Stimulated activated memory B cell treated with anti-CD40 and anti-IgM and Interleukin-4, amounts not matched to agents 10 μg/mL and 1 μg/mL and 100 μg/mL, for 72 hours (primary cell): ENCODE data around the gene GOLPH3.
"Not testable (repeated sequence)": the region's sequence is repeated elsewhere in the genome, so short reads cannot be mapped to it uniquely, and the experiment has no call there.

ENCODE experiments used
- ATAC-seq: fragments of 150-1000 bp; cut with Tn5 transposase; 2 replicates; pipeline ENCODE4 v1.10.0; 2021
- H3K27ac Mint-ChIP-seq: one replicate; pipeline ENCODE4 v1.8.0; 2022; ENCODE audit warnings: mild to moderate bottlenecking, mixed read lengths
- H3K27me3 Mint-ChIP-seq: one replicate; pipeline ENCODE4 v1.8.0; 2022; ENCODE audit warnings: mixed read lengths
- H3K36me3 Mint-ChIP-seq: one replicate; pipeline ENCODE4 v1.8.0; 2022; ENCODE audit warnings: mixed read lengths
- H3K4me1 Mint-ChIP-seq: one replicate; pipeline ENCODE4 v1.8.0; 2022; ENCODE audit warnings: mixed read lengths
- H3K4me3 Mint-ChIP-seq: one replicate; pipeline ENCODE4 v1.8.0; 2022; ENCODE audit warnings: mild to moderate bottlenecking, moderate library complexity, mixed read lengths
- H3K9me3 Mint-ChIP-seq: one replicate; pipeline ENCODE4 v1.8.0; 2022; ENCODE audit warnings: mixed read lengths

Gene GOLPH3

DNA sequence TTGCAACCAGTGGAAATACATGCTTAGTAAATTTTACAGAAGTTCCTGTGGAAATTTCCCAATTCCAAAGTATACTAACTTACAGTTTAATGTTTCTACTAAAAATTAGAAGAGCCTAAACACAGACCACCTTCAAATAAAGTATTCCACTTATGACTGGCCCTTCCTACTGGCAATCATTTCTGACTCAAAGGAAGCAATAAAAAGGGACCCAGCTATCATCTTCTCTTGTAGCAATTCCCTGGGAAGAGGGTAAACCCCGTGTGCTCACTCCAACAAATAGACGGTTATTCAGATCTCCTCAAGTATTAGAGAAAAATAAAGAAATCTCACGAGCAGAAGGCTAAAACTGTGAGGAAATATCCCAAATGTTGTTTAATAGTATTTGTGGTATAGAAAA, 43.3 kb downstream of the GOLPH3 start:
- ATAC-seq = no peak
- Mint-ChIP-seq H3K36me3 (peaks cover 66% of the 10 kb centered on the region), H3K27ac (peak overlapping the region; percentile 39), H3K9me3 (no peaks in the 10 kb centered on the region), H3K4me1 (peaks cover 39% of the 10 kb centered on the region), H3K27me3 (no peaks in the 10 kb centered on the region), H3K4me3 (no peak overlapping the region)

DNA sequence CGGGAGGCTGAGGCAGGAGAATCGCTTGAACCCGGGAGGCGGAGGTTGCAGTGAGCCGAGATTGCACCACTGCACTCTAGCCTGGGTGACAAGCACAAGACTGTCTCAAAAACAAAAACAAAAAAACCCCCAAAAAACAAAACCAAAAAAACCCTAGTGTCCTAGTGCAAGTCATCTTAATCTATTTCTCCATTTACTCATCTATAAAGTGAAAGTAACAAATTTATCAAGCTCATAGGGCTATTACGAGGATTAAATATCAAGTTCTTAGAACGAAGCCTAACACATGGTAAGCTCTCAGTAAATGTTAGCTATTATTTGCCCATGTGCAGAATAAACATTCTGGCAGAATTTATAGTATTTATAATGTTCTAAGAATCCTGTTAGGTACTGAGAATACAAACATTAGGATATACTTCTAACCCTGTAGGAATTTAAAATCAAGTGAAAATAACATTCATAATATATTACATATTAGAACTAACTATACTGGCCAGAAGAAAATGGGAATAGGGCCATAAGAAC, 45.0 kb downstream of the GOLPH3 start:
- peaks cover 62% of the 10 kb centered on the region for H3K36me3 Mint-ChIP-seq
- H3K9me3 Mint-ChIP-seq = no peaks in the 10 kb centered on the region
- H3K27ac Mint-ChIP-seq = no peak overlapping the region
- H3K4me3 Mint-ChIP-seq = no peak overlapping the region
- H3K27me3 Mint-ChIP-seq = no peaks in the 10 kb centered on the region
- peaks cover 37% of the 10 kb centered on the region for H3K4me1 Mint-ChIP-seq
- no peak for ATAC-seq

DNA sequence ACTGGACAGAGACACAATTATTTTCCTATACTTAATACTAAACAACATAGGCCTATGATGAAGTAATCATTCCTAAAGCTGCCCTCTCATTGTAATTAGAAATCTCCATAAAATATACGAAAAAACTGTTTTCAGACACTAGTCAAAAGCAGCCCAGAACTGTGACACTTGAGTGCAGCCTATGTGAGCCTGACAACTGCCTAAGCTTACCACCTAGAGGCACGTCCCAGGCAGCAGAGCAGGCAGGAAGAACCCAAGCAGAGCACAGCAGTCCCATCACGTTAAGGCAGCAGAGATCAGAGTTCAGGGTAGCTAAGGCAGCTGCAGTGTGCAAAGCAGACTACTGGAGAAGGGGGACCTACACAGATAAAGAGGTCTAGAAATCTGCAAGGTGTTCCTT, 46.4 kb downstream of the GOLPH3 start:
- no peaks in the 10 kb centered on the region for H3K9me3 Mint-ChIP-seq
- peaks cover 39% of the 10 kb centered on the region for H3K4me1 Mint-ChIP-seq
- no peak overlapping the region for H3K4me3 Mint-ChIP-seq
- H3K27ac Mint-ChIP-seq = no peak overlapping the region
- ATAC-seq = no peak
- H3K27me3 Mint-ChIP-seq = no peaks in the 10 kb centered on the region
- H3K36me3 Mint-ChIP-seq = peaks cover 61% of the 10 kb centered on the region

DNA sequence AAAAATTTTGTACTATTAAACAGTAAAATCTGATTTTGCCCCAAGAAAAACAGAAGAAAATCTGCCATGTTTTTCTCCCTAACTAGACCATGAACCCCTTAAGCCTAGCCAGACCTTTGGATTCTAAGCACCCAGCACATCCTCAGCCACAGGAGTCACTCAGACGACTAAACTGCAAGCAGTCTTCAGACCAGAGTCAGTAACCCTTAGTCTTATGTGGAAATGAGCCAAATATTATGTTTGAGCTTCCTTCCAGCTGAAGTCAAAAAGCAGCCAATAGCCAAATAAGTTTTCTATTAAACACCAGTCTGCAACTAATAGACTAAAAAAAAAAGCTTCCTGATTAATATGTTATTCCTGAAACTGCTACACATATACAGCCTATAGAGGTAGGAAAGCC, 47.4 kb downstream of the GOLPH3 start:
- Mint-ChIP-seq H3K4me3 (no peak overlapping the region), H3K9me3 (no peaks in the 10 kb centered on the region), H3K27me3 (no peaks in the 10 kb centered on the region), H3K36me3 (peaks cover 62% of the 10 kb centered on the region), H3K4me1 (peaks cover 39% of the 10 kb centered on the region), H3K27ac (no peak overlapping the region)
- ATAC-seq = no peak

DNA sequence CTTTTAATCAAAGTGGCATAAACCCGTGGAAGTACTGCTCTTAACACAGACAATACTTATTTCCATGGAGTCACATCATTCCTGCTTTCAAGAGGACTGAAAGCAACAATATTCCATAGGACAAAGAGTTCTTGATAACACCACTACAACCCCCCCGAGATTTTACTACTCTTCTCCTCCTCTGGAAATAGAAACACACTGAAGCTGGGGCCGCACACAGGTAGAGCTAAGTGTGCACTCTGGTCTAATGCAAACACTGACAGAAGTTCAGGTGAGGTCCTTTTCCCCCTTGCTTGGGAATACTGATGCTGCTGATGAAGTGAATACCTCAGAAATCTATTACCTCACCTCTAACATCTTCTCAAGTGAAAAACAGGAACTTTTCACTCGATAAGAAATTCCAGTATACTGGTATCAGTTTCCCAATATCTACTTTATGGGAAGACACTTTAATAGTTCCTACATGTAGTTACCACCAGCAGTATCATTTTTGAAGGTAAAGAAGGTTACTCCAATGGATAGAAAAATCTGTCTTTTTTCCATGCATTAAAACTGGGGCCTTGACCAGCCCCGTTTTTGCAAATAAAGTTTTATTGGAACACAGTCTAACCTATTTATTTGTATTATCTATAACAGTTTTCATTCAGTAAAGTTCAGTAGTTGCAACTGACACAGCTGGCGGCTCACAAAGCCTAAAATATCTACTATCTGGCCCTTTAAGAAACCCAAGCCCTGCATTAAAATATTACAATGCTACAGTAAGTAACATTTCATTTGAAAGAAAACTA, 50.0 kb downstream of the GOLPH3 start:
- peaks cover 27% of the 10 kb centered on the region for H3K4me1 Mint-ChIP-seq
- H3K27me3 Mint-ChIP-seq = no peaks in the 10 kb centered on the region
- H3K9me3 Mint-ChIP-seq = no peaks in the 10 kb centered on the region
- no peak for ATAC-seq
- no peak overlapping the region for H3K4me3 Mint-ChIP-seq
- peaks cover 58% of the 10 kb centered on the region for H3K36me3 Mint-ChIP-seq
- peak overlapping the region; percentile 42 for H3K27ac Mint-ChIP-seq

DNA sequence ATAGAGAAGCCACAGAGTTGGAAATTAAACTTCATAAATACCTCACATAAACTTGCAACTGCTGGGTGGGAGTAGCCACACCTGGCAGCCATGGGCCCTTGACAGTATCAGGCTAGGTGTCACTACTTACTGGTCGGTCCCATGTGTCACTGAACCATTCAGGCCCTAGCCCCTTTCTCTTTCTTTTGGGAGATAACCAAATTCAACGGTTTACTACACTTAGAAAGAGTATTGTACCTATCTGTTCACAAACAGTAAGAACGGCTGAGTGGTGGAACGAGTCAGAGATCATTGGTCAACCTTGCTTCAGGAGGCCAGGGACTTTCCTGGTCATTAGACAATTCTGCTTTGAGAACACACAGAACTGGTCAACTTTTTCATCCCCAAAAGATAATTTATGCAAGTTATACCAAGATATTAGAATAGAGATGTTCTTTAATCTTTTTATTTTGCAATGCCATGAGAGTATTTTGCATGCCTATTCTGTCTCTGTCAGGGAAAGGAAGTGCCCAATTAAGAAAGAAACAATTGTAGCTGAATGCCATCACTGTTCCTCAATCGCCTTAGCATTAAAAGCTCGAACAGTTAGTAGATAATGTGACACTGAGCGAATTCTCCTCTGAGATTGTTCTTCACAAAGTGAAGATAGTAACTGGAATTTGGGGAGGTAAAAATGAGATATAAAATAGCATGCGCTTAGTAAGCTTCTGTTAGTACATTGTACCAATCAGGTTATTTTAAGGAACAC, 50.9 kb downstream of the GOLPH3 start:
- H3K27ac Mint-ChIP-seq = no peak overlapping the region
- no peaks in the 10 kb centered on the region for H3K27me3 Mint-ChIP-seq
- no peak for ATAC-seq
- no peaks in the 10 kb centered on the region for H3K9me3 Mint-ChIP-seq
- H3K4me3 Mint-ChIP-seq = no peak overlapping the region
- peaks cover 19% of the 10 kb centered on the region for H3K4me1 Mint-ChIP-seq
- peaks cover 52% of the 10 kb centered on the region for H3K36me3 Mint-ChIP-seq

DNA sequence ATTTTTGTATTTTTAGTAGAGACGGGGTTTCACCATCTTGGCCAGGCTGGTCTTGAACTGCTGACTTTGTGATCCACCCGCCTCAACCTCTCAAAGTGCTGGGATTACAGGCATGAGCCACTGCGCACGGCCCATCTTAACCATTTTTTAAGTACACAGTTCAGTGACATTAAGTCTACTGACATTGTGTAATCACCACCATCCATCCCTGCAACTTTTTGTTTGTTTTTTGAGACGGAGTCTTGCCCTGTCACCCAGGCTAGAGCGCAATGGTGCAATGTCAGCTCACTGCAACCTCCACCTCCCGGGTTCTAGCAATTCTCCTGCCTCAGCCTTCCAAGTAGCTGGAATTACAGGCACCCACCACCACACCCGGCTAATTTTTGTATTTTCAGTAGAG, 55.2 kb downstream of the GOLPH3 start:
- H3K9me3 Mint-ChIP-seq, H3K27me3 Mint-ChIP-seq, H3K27ac Mint-ChIP-seq, ATAC-seq, H3K4me3 Mint-ChIP-seq: not testable (repeated sequence)
- H3K36me3 Mint-ChIP-seq = peaks cover 66% of the 10 kb centered on the region
- peaks cover 25% of the 10 kb centered on the region for H3K4me1 Mint-ChIP-seq

DNA sequence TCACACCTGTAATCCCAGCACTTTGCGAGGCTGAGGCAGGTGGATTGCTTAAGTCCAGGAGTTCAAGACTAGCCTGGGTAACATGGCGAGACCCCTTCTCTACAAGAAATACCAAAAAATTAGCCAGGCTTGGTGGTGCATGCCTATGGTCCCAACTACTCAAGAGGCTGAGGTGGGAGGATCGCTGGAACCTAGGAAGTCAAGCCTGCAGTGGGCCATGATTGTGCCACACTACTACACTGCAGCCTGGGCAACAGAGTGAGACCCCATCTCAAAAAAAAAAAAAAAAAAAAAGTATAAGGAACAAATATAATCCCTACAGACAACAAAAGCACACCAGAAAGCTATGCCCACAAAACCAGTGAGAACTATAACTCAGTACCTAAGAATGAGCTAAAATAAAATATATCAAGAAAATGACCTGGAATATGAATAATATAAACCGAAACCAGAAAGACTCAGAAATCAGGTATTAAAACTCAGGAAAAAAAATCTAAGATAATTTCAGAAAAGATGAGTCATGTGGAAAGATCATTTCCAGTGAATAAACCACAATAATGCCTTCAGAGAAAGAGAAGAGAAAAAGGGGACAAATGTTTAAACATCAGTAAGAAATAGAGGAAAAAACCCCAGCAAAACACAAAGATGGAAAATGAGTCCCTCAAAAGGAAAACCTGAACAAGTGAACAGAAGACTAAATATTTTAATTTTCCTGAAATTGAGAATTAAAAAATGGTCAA, 57.4 kb downstream of the GOLPH3 start:
- no peak overlapping the region for H3K4me3 Mint-ChIP-seq
- no peak for ATAC-seq

DNA sequence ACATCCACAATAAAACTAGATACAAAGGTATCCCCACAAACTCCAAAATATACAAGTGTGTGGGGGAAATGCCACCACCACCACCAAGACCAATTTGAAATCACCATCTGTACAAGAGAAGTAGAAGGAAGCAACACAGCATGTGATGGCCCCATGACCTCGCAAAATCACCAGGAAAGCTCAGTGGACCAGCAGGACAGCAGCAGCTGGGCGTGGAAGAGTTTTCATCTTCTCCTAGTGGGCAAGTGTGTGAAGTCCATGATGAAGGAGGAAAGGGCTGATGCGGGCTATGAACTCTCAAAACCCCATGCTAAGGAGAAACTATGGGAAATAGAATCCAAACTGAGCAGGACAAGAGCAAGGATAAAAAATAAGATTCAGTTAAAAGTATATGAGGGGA, 58.1 kb downstream of the GOLPH3 start:
- no peak for ATAC-seq
- H3K27me3 Mint-ChIP-seq = no peaks in the 10 kb centered on the region
- H3K36me3 Mint-ChIP-seq = peaks cover 66% of the 10 kb centered on the region
- H3K4me1 Mint-ChIP-seq = peaks cover 19% of the 10 kb centered on the region
- H3K27ac Mint-ChIP-seq = no peak overlapping the region
- H3K9me3 Mint-ChIP-seq = no peaks in the 10 kb centered on the region
- no peak overlapping the region for H3K4me3 Mint-ChIP-seq

More for the DNA sequence above, 57.4 kb downstream of the GOLPH3 start:
- Mint-ChIP-seq H3K27me3 (no peaks in the 10 kb centered on the region), H3K27ac (peak overlapping the region; percentile 31), H3K4me1 (peaks cover 19% of the 10 kb centered on the region), H3K36me3 (peaks cover 67% of the 10 kb centered on the region), H3K9me3 (no peaks in the 10 kb centered on the region)

DNA sequence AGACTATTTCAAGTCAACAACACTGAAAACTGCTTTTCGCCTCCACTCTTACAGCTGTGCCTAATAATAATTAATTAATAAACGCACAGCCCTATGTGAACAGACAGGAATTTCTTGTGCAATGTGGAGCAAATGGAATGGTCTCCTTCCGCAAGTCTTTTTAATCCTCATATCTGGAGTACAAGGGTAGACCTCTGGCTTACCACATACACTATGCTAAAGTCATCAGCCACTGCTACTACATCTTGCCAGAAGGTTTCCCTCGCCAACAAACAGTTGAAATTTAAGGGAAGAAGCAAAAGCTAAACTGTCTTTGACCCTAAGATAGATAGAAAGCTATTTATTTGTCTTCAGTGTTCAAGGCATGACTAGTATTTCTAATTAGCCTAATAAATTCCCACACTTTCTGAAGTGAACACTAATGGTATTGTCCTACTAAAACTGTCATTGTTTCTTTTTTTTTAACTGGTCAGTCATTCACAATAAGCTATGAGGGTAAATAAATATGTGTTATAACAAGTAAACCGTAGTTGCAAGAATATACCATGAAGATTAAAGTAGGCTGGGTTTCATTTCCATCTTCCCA, 63.9 kb downstream of the GOLPH3 start:
- no peaks in the 10 kb centered on the region for H3K9me3 Mint-ChIP-seq
- H3K27me3 Mint-ChIP-seq = no peaks in the 10 kb centered on the region
- H3K4me1 Mint-ChIP-seq = no peaks in the 10 kb centered on the region
- H3K27ac Mint-ChIP-seq = no peak overlapping the region
- peaks cover 46% of the 10 kb centered on the region for H3K36me3 Mint-ChIP-seq
- ATAC-seq = no peak
- H3K4me3 Mint-ChIP-seq = no peak overlapping the region

DNA sequence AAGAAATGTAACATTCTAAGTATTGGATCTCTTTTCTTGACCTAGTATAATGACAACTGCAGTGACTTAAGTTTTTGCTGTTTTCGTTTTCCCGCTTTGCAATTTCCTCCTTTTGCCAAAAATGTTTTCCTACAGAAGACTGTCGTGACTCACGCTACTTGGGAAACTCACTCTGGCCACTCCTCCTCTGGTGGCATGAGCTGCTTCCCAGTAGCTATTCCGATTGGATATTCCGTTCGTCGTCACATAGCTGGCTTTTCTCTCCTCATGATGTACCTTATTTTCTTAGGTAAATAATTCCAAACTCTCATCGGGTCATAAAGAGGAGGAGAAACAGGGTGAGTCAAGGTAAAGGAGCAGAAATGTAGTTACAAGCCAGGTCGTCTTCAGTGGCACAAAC, 64.9 kb downstream of the GOLPH3 start:
- H3K9me3 Mint-ChIP-seq = no peaks in the 10 kb centered on the region
- no peak overlapping the region for H3K27ac Mint-ChIP-seq
- no peaks in the 10 kb centered on the region for H3K27me3 Mint-ChIP-seq
- peaks cover 44% of the 10 kb centered on the region for H3K36me3 Mint-ChIP-seq
- ATAC-seq = no peak
- no peaks in the 10 kb centered on the region for H3K4me1 Mint-ChIP-seq
- no peak overlapping the region for H3K4me3 Mint-ChIP-seq

DNA sequence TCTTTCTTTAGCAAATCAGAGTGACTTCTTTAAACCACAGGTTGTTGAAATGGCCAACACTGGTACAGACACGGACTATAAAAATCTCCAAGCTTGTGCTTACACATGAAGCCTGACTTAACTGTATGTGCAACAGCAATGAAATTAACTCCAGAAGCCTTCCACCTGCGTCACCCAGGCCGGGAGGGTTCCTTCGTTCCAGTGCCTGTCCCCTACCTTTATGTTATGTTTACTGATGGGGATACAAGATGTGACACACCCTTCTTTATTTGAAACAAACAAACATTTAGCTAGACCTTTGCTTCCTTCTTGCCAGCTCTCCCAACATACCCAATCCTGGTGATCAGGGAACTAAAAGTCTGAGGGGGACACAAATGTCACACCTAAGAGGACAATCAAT, 66.0 kb downstream of the GOLPH3 start:
- ATAC-seq = no peak
- Mint-ChIP-seq H3K36me3 (peaks cover 51% of the 10 kb centered on the region), H3K27ac (no peak overlapping the region)

DNA sequence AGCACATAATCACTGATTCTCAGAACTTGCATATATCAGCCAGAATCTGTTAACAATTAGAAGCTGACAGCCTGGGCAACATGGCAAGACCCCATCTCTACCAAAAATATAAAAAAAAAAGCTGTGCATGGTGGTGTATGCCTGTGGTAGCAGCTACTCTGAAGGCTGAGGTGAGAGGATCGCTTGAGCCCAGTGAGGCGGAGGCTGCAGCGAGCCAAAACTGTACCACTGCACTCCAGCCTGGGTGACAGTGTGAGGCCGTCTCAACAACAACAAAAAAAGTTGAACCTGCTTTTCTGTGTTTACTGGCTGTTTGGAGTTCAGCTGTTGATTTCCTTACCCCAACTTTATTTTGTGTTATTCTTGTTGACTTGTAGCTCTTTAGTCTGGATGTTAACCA, 66.8 kb downstream of the GOLPH3 start:
- Mint-ChIP-seq H3K27me3 (no peaks in the 10 kb centered on the region), H3K36me3 (peaks cover 53% of the 10 kb centered on the region), H3K4me3 (no peak overlapping the region), H3K4me1 (no peaks in the 10 kb centered on the region), H3K27ac (no peak overlapping the region), H3K9me3 (no peaks in the 10 kb centered on the region)
- no peak for ATAC-seq

More for the DNA sequence above, 66.0 kb downstream of the GOLPH3 start:
- H3K4me1 Mint-ChIP-seq = no peaks in the 10 kb centered on the region
- H3K9me3 Mint-ChIP-seq = no peaks in the 10 kb centered on the region
- no peak overlapping the region for H3K4me3 Mint-ChIP-seq
- no peaks in the 10 kb centered on the region for H3K27me3 Mint-ChIP-seq

DNA sequence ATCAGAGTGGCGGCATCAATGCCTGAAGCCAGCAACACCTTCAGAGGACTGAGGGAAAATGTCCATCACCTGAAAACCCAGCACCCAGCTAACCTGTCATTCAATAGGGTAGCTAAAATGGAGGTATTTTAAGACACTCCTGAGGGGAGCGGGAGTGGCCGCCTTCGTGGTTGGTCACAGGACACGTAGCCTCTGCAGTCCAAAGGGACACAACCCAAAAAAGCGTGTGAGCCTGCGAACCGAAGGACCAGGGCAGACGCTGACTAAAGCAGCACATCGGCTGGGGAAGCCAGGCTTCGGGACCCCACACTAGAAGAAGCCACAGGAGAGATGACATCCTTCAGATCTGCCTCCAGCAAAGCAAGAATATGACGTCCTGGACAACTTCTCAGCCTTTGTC, 70.6 kb downstream of the GOLPH3 start:
- no peak overlapping the region for H3K4me3 Mint-ChIP-seq
- H3K9me3 Mint-ChIP-seq = no peaks in the 10 kb centered on the region
- peaks cover 47% of the 10 kb centered on the region for H3K36me3 Mint-ChIP-seq
- no peaks in the 10 kb centered on the region for H3K27me3 Mint-ChIP-seq
- no peak for ATAC-seq
- H3K4me1 Mint-ChIP-seq = no peaks in the 10 kb centered on the region
- H3K27ac Mint-ChIP-seq = no peak overlapping the region
